Caco-2 (cell line): ENCODE data around the gene MAPK8IP2. TPM values are rescaled to one million over a fixed set of nuclear protein-coding genes. Genes with fewer than 3 reads are reported as not detected.

ENCODE experiments used
- BruUV-seq: library from RNA; stranded (reverse); fragments of 400-500 nt; replicated peaks from 2 replicates; lab custom pipeline; 2021; lab: Mats Ljungman, UMichigan
- CTCF ChIA-PET: fragments of 300-600 bp; sonication (Branson Sonifier 250); formaldehyde crosslinking; loops from one replicate; lab custom pipeline; 2022; ENCODE audit warnings: antibody characterized with exemption; lab: Charles Lee
- POLR2A ChIA-PET: fragments of 300-600 bp; sonication (Branson Sonifier 250); formaldehyde crosslinking; loops from one replicate; lab custom pipeline; 2022; ENCODE audit warnings: antibody characterized with exemption; lab: Charles Lee
- DNase-seq, 2 experiments: peaks; one replicate each; pipeline versions ENCODE4 v3.0.0 to v3.0.0-alpha.2; 2020 to 2022
- H3K27me3 ChIP-seq: replicated peaks from 2 replicates; pipeline ENCODE4 v1.6.0; 2011; ENCODE audit warnings: low read length; ENCODE audit not compliant: control insufficient read depth, insufficient read depth
- H3K36me3 ChIP-seq: 2 replicates; pipeline ENCODE4 v1.5.1; 2011; ENCODE audit warnings: low read length; ENCODE audit not compliant: control insufficient read depth, insufficient read depth
- H3K4me1 ChIP-seq: fragments of 250-450 bp; sonication (Bioruptor Pico); 2 replicates; pipeline ENCODE4 v1.5.1; 2020; ENCODE audit warnings: mild to moderate bottlenecking
- H3K4me3 ChIP-seq: 2 replicates; pipeline ENCODE4 v1.5.1; 2011; ENCODE audit warnings: low read depth, mild to moderate bottlenecking, control low read depth, low read length
- H3K9me3 ChIP-seq: fragments of 250-450 bp; sonication (Bioruptor Pico); 2 replicates; pipeline ENCODE4 v1.5.1; 2020; ENCODE audit warnings: mild to moderate bottlenecking, moderate library complexity
- H3K27ac Mint-ChIP-seq: one replicate; pipeline ENCODE4 v1.8.0; 2022; ENCODE audit warnings: mixed read lengths; ENCODE audit not compliant: unreplicated experiment
- H3K27me3 Mint-ChIP-seq: one replicate; pipeline ENCODE4 v1.8.0; 2022; ENCODE audit warnings: mixed read lengths; ENCODE audit not compliant: insufficient read depth, unreplicated experiment
- H3K36me3 Mint-ChIP-seq: one replicate; pipeline ENCODE4 v1.8.0; 2022; ENCODE audit warnings: mild to moderate bottlenecking, mixed read lengths; ENCODE audit not compliant: insufficient read depth, unreplicated experiment
- H3K4me1 Mint-ChIP-seq: one replicate; pipeline ENCODE4 v1.8.0; 2022; ENCODE audit warnings: low read depth, mixed read lengths; ENCODE audit not compliant: unreplicated experiment
- H3K4me3 Mint-ChIP-seq: one replicate; pipeline ENCODE4 v1.8.0; 2022; ENCODE audit warnings: mild to moderate bottlenecking, moderate library complexity, mixed read lengths; ENCODE audit not compliant: unreplicated experiment
- H3K9me3 Mint-ChIP-seq: one replicate; pipeline ENCODE4 v1.8.0; 2022; ENCODE audit warnings: mixed read lengths; ENCODE audit not compliant: unreplicated experiment
- CTCF ChIP-seq, 2 experiments: fragments of 200-600 bp in 1 of 2; IDR thresholded peaks; 1 replicate in 1 of 2; 2 replicates in 1 of 2; pipeline versions ENCODE4 v1.5.1 to v1.8.0; 2011 to 2022; ENCODE audit warnings: antibody characterized with exemption in 1 of 2, control low read depth in 1 of 2, inconsistent platforms in 1 of 2, low read depth in 1 of 2, low read length in 1 of 2, mild to moderate bottlenecking in 1 of 2, moderate library complexity in 1 of 2; ENCODE audit not compliant: insufficient read depth in 1 of 2, severe bottlenecking in 1 of 2, unreplicated experiment in 1 of 2
- intact Hi-C: fragments of 100-400 bp; cut with micrococcal nuclease; formaldehyde crosslinking; loops from one replicate; pipeline ENCODE4 v1.10.0; 2022; ENCODE audit not compliant: unreplicated experiment
- total RNA-seq: library from RNA; stranded (reverse); gene quantifications from 2 replicates; pipeline ENCODE4 v1.2.3, GENCODE V29; 2022

The MAPK8IP2 gene
- total RNA-seq, 1 experiment from 2014 or later: 3.9 TPM

DNA sequence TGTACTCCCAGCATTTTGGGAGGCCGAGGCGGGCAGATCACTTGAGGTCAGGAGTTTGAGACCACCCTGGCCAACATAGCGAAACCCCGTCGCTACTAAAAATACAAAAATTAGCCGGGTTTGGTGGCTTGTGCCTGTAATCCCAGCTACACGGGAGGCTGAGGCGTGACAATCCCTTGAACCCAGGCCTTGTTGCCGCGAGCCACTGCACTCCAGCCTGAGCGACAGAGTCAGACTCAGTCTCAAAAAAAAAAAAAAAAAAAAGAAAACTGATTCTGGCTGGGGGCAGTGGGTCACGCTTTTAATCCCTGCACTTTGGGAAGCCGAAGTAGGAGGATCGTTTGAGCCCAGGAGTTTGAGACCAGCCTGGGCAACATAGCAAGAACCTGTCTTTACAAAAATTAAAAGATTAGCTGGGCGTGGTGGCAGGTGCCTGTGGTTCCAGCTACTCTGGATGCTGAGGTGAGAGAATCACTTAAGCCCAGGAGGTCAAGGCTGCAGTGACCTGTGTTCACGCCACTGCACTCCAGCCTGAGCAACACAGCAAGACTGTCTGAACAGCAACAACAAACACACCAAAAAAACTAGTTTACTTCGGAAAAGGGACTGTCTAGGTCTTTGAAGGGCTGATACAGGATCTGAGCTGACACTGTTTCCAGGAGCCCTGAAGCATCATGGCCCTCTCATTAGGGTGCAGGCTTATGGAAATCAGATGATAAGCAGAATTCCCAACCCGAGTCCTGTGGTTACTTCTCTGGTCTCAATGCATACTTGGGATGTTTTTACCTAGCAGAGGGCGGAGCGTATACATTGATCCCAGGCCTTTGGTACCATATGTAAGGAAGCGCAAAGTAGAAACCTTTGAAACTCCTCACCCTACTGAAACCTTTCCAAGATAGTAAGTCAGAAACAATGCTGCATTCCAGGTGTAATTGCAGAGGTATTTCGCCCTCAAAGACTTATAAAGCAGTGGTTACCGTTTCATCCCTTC lies 16.2 kb upstream of the MAPK8IP2 start:
- ChIA-PET POLR2A (interaction anchor here (1.4 kb wide), 1 partner anchor 77 kb away, joined by 5 read pairs; the partner anchor contains the start of genes LMF2 and NCAPH2), CTCF (interaction anchor here (0.8 to 1.5 kb wide), 3 partner anchors 22 to 59 kb away, joined by 3 to 7 read pairs (median 6); partner anchors contain the start of genes SCO2 and SYCE3)
- H3K27me3 ChIP-seq: no peaks in the 10 kb centered on the region
- H3K4me1 ChIP-seq: peaks cover 23% of the 10 kb centered on the region
- H3K4me3 ChIP-seq: no peak overlapping the region
- no peaks in the 10 kb centered on the region for H3K9me3 ChIP-seq
- H3K36me3 Mint-ChIP-seq: peaks cover 4% of the 10 kb centered on the region
- H3K27me3 Mint-ChIP-seq: no peaks in the 10 kb centered on the region
- H3K27ac Mint-ChIP-seq: no peak overlapping the region
- no peak overlapping the region for H3K4me3 Mint-ChIP-seq
- peak in 1 of 2 experiments; percentile 35 for DNase-seq
- no peak for TF ChIP-seq CTCF (IDR thresholded peaks at IDR 0.05; ENCODE audit: insufficient read depth in 1 of 2, low read depth in 1 of 2, low read length in 1 of 2, severe bottlenecking in 1 of 2, unreplicated experiment in 1 of 2)
- no peaks in the 10 kb centered on the region for H3K4me1 Mint-ChIP-seq
- BruUV-seq: no TSS peak
- H3K36me3 ChIP-seq: no peaks in the 10 kb centered on the region; the same call in 1 of the 2 replicates
- no peaks in the 10 kb centered on the region for H3K9me3 Mint-ChIP-seq
- intact Hi-C loops: loop anchor here (5.0 kb wide), 1 partner anchor 57 kb away; the partner anchor contains the start of gene SCO2

DNA sequence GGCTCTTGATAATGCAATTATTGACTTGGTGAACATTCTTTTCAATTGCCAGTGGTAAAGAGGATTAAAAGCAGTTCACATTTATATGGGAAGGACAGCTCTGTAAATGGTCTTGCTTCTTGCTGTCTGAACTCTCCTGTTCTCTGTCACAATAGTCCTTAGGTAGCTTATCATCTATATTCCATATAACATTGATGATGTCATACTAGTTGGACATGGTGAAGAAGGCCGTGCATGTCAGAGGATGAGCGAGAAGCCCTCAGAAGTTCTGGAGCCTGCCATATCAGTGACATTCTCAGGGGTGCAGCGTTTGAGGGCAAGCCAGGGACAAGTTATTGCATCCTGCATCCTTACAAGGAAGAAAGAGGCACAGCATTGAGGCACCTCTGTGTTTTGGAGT lies 15.4 kb upstream of the MAPK8IP2 start:
- DNase-seq: peak in 1 of 2 experiments; percentile 5
- peaks cover 23% of the 10 kb centered on the region for H3K4me1 ChIP-seq
- H3K27me3 ChIP-seq: no peaks in the 10 kb centered on the region
- no peak overlapping the region for H3K27ac Mint-ChIP-seq
- no TSS peak for BruUV-seq
- ChIA-PET CTCF (interaction anchor here (0.8 to 1.5 kb wide), 3 partner anchors 22 to 60 kb away, joined by 3 to 7 read pairs (median 6); partner anchors contain the start of genes SCO2 and SYCE3), POLR2A (no interaction called here)
- intact Hi-C loops: no loop called here
- H3K36me3 ChIP-seq: no peaks in the 10 kb centered on the region
- H3K36me3 Mint-ChIP-seq: peaks cover 4% of the 10 kb centered on the region
- no peak for TF ChIP-seq CTCF (IDR thresholded peaks at IDR 0.05; ENCODE audit: insufficient read depth in 1 of 2, low read depth in 1 of 2, low read length in 1 of 2, severe bottlenecking in 1 of 2, unreplicated experiment in 1 of 2)
- H3K9me3 ChIP-seq: no peaks in the 10 kb centered on the region
- H3K4me3 ChIP-seq: no peak overlapping the region
- no peaks in the 10 kb centered on the region for H3K27me3 Mint-ChIP-seq
- H3K4me3 Mint-ChIP-seq: no peak overlapping the region
- no peaks in the 10 kb centered on the region for H3K9me3 Mint-ChIP-seq
- H3K4me1 Mint-ChIP-seq: no peaks in the 10 kb centered on the region

- no TSS peak for BruUV-seq
- no peak for TF ChIP-seq CTCF (IDR thresholded peaks at IDR 0.05; ENCODE audit: insufficient read depth in 1 of 2, low read depth in 1 of 2, low read length in 1 of 2, severe bottlenecking in 1 of 2, unreplicated experiment in 1 of 2)
- Histone ChIP-seq H3K4me1 (peaks cover 23% of the 10 kb centered on the region), H3K9me3 (no peaks in the 10 kb centered on the region), H3K36me3 (no peaks in the 10 kb centered on the region), H3K27me3 (no peaks in the 10 kb centered on the region), H3K4me3 (no peak overlapping the region)
- Mint-ChIP-seq H3K36me3 (peaks cover 4% of the 10 kb centered on the region), H3K27ac (no peak overlapping the region), H3K4me1 (no peaks in the 10 kb centered on the region), H3K9me3 (no peaks in the 10 kb centered on the region), H3K4me3 (no peak overlapping the region), H3K27me3 (peaks cover 3% of the 10 kb centered on the region)
- peak in 1 of 2 experiments; percentile 19 for DNase-seq
- ChIA-PET CTCF (no interaction called here), POLR2A (no interaction called here)
- intact Hi-C loops: no loop called here
These were observed 14.8 kb upstream of the MAPK8IP2 start for GRCh38 chr22:50585781-50586180.
